Neuron (in vitro differentiated cells): ENCODE results near the gene HSPA5.
"Not testable (repeated sequence)": the region's sequence is repeated elsewhere in the genome, so short reads cannot be mapped to it uniquely, and the experiment has no call there.

ENCODE experiments used
- H2AFZ ChIP-seq: one replicate; pipeline ENCODE4 v1.6.1; 2013; ENCODE audit warnings: low read depth, mild to moderate bottlenecking, inconsistent platforms, low read length, moderate library complexity
- H3K27me3 ChIP-seq: one replicate; pipeline ENCODE4 v1.6.1; 2013; ENCODE audit warnings: low read length; ENCODE audit not compliant: insufficient read depth
- H3K36me3 ChIP-seq: one replicate; pipeline ENCODE4 v1.6.1; 2013; ENCODE audit warnings: low read length; ENCODE audit not compliant: insufficient read depth
- H3K4me1 ChIP-seq: one replicate; pipeline ENCODE4 v1.6.1; 2013; ENCODE audit warnings: low read length; ENCODE audit not compliant: insufficient read depth
- H3K4me3 ChIP-seq: 2 replicates; pipeline ENCODE4 v1.5.1; 2013; ENCODE audit warnings: mild to moderate bottlenecking, low read length, moderate library complexity
- H3K9me3 ChIP-seq: one replicate; pipeline ENCODE4 v1.6.1; 2013; ENCODE audit warnings: low read length

The HSPA5 gene

GRCh38 chr9:125200216-125201047 lies 40.7 kb downstream of the HSPA5 start, which contains the start of gene RABEPK:
TSS of gene RABEPK (plus strand) at chr9:125200542. CDS start at chr9:125203014, 2,472 bp downstream.
- H2AFZ ChIP-seq: peak within 1 kb of the TSS; percentile 85
- no peaks in the 10 kb centered on the region for H3K27me3 ChIP-seq
- H3K4me1 ChIP-seq: peaks cover 5% of the 10 kb centered on the region
- H3K9me3 ChIP-seq: no peaks in the 10 kb centered on the region
- H3K4me3 ChIP-seq: peak within 1 kb of the TSS; percentile 92
- H3K36me3 ChIP-seq: peaks cover 6% of the 10 kb centered on the region

- not testable (repeated sequence) for H3K27me3 ChIP-seq, H3K4me1 ChIP-seq, H3K36me3 ChIP-seq, H2AFZ ChIP-seq, H3K4me3 ChIP-seq, H3K9me3 ChIP-seq
These were observed 45.6 kb downstream of the HSPA5 start for GRCh38 chr9:125195591-125195990.

DNA sequence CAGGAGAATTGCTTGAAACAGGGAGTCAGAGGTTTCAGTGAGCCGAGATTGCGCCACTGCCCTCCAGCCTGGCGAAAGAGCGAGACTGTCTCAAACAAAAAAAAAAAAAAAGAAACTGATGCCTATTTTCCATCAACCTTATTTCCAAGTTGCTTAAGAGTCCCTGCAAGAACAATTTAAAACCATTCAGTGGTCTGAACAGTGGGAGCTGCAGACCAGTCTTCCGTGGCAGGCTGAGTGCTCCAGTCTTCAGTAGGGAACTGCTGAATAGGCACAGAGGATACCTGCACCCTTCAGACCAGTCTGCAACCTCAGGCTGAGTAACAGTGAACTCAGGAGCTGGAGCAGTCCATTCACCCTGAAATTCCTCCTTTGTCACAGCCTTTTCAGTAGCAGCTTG lies 46.7 kb downstream of the HSPA5 start:
- not testable (repeated sequence) for H3K4me3 ChIP-seq, H3K9me3 ChIP-seq, H3K36me3 ChIP-seq, H3K4me1 ChIP-seq, H3K27me3 ChIP-seq, H2AFZ ChIP-seq

- peaks cover 10% of the 10 kb centered on the region for H3K4me1 ChIP-seq
- H3K9me3 ChIP-seq: no peaks in the 10 kb centered on the region
- peak overlapping the region; percentile 75 for H3K4me3 ChIP-seq
- peak overlapping the region; percentile 83 for H2AFZ ChIP-seq
- no peaks in the 10 kb centered on the region for H3K36me3 ChIP-seq
- no peaks in the 10 kb centered on the region for H3K27me3 ChIP-seq
These were observed 50.8 kb downstream of the HSPA5 start for GRCh38 chr9:125190361-125190801.

- H3K4me1 ChIP-seq: peaks cover 10% of the 10 kb centered on the region
- H3K9me3 ChIP-seq: no peaks in the 10 kb centered on the region
- peak within 1 kb of the TSS; percentile 75 for H3K4me3 ChIP-seq
- H2AFZ ChIP-seq: peak within 1 kb of the TSS; percentile 83
- no peaks in the 10 kb centered on the region for H3K27me3 ChIP-seq
- H3K36me3 ChIP-seq: no peaks in the 10 kb centered on the region
These were observed 51.5 kb downstream of the HSPA5 start, which contains the start of gene PPP6C for GRCh38 chr9:125189361-125190289. TSS of gene PPP6C (minus strand) at chr9:125189803. CDS start at chr9:125189718, 85 bp downstream.

- Histone ChIP-seq H3K4me3 (peak overlapping the region; percentile 75), H3K27me3 (no peaks in the 10 kb centered on the region), H3K9me3 (no peaks in the 10 kb centered on the region), H3K36me3 (no peaks in the 10 kb centered on the region), H2AFZ (peak overlapping the region; percentile 83), H3K4me1 (peaks cover 10% of the 10 kb centered on the region)
These were observed 52.2 kb downstream of the HSPA5 start for GRCh38 chr9:125189011-125189360.
